ENCODE data around the gene CLMN.

DNA sequence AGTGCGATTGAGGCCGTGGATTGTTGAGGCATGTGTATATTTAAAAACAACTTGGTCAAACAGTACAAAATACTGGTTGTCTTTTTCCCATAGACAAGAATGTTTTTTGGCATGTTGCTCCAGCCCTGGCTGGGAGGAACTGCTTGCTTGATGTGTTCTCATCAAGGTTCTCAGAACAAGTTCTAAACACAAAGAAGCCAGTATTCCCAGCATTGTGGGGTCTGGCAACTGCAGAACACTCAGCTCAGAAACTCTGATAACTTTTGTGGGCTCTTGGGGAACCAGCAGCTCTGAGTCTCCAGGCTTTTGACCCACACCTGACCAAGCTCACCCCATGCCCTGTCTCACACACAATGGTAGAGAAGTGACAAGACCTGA lies 135.3 kb downstream of the CLMN start:
- TF ChIP-seq NANOG (IDR thresholded peaks at IDR 0.05; ENCODE audit: borderline replicate concordance): no peak
- no peak for TF ChIP-seq EZH2 (IDR thresholded peaks at IDR 0.05; ENCODE audit: low read depth, unreplicated experiment)
- TF ChIP-seq, protein P1, sequence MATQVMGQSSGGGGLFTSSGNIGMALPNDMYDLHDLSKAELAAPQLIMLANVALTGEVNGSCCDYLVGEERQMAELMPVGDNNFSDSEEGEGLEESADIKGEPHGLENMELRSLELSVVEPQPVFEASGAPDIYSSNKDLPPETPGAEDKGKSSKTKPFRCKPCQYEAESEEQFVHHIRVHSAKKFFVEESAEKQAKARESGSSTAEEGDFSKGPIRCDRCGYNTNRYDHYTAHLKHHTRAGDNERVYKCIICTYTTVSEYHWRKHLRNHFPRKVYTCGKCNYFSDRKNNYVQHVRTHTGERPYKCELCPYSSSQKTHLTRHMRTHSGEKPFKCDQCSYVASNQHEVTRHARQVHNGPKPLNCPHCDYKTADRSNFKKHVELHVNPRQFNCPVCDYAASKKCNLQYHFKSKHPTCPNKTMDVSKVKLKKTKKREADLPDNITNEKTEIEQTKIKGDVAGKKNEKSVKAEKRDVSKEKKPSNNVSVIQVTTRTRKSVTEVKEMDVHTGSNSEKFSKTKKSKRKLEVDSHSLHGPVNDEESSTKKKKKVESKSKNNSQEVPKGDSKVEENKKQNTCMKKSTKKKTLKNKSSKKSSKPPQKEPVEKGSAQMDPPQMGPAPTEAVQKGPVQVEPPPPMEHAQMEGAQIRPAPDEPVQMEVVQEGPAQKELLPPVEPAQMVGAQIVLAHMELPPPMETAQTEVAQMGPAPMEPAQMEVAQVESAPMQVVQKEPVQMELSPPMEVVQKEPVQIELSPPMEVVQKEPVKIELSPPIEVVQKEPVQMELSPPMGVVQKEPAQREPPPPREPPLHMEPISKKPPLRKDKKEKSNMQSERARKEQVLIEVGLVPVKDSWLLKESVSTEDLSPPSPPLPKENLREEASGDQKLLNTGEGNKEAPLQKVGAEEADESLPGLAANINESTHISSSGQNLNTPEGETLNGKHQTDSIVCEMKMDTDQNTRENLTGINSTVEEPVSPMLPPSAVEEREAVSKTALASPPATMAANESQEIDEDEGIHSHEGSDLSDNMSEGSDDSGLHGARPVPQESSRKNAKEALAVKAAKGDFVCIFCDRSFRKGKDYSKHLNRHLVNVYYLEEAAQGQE (IDR thresholded peaks at IDR 0.05; ENCODE audit: unreplicated experiment): no peak
- TF ChIP-seq, protein P2, sequence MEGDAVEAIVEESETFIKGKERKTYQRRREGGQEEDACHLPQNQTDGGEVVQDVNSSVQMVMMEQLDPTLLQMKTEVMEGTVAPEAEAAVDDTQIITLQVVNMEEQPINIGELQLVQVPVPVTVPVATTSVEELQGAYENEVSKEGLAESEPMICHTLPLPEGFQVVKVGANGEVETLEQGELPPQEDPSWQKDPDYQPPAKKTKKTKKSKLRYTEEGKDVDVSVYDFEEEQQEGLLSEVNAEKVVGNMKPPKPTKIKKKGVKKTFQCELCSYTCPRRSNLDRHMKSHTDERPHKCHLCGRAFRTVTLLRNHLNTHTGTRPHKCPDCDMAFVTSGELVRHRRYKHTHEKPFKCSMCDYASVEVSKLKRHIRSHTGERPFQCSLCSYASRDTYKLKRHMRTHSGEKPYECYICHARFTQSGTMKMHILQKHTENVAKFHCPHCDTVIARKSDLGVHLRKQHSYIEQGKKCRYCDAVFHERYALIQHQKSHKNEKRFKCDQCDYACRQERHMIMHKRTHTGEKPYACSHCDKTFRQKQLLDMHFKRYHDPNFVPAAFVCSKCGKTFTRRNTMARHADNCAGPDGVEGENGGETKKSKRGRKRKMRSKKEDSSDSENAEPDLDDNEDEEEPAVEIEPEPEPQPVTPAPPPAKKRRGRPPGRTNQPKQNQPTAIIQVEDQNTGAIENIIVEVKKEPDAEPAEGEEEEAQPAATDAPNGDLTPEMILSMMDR (conservative IDR thresholded peaks at IDR 0.05; ENCODE audit: low read depth in 2 of 2): no peak
- no peak for TF ChIP-seq POLR2AphosphoS5 (IDR thresholded peaks at IDR 0.05; ENCODE audit: low read depth)
- no peak for TF ChIP-seq JUNB (IDR thresholded peaks at IDR 0.05; ENCODE audit: unreplicated experiment)
